T-helper 1 cell treated with Interleukin-12 subunit alpha and Interleukin-12 subunit beta and Interleukin-4 antibody, amounts not matched to agents 30 ng/mL and 1 ng/mL, for 36 hours (primary cell): ENCODE results near the gene POLR2J2. TPM values are rescaled to one million over a fixed set of nuclear protein-coding genes. Genes with fewer than 3 reads are reported as not detected.
"Not testable (repeated sequence)": the region's sequence is repeated elsewhere in the genome, so short reads cannot be mapped to it uniquely, and the experiment has no call there.

Source experiments
- intact Hi-C: fragments of 100-400 bp; cut with micrococcal nuclease; formaldehyde crosslinking; loops from one replicate; pipeline ENCODE4 v1.15.1; 2024
- total RNA-seq: library from RNA; stranded (reverse); gene quantifications from 2 replicates; pipeline ENCODE4 v1.2.3, GENCODE V29; 2022

Gene POLR2J2
- 20.3 and 20.4 TPM in 2 replicates for total RNA-seq

DNA sequence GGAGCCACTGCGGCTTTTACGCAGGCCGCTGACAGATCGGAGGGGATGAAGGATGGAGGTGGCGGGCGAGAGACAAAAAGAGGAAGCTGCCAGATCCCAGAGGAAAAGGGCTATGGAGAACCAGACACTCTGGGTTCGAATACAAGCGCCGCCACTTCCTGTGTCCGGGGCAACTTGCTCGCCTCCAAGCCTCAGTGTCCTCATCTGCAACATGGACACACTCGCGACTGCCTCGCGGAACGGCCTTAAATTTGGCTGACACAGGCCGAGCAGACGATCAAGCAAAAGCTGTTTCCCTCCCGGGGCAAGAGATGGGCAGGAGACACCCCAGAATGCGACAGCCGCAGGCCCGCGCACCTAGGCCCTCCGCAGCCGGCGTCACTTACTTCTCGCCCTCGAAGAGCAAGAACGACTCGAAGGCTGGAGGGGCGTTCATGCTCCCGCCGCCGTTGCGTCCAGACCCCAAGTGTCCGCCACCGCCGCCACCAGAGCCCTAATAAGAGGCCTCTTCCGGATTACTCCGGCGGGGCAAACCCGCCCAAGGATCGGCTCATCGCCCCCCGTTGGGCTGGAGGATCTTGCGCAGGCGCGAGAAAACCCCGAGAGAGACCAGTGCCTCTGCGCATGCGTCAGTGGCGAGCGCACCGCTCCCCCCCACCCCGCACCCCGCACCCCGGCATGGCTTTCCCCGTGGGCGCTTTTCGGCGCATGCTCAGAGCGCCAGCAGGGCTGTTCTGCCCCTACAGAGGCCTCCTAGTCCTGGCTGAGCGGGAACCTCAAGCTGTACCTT lies at the start of gene POLR2J2:
Gene POLR2J2, minus strand, starts transcription at position 498 of the 790 bp plus-strand sequence. Its CDS starts 62 bp downstream, at position 436.
- intact Hi-C loops = not testable (repeated sequence)

DNA sequence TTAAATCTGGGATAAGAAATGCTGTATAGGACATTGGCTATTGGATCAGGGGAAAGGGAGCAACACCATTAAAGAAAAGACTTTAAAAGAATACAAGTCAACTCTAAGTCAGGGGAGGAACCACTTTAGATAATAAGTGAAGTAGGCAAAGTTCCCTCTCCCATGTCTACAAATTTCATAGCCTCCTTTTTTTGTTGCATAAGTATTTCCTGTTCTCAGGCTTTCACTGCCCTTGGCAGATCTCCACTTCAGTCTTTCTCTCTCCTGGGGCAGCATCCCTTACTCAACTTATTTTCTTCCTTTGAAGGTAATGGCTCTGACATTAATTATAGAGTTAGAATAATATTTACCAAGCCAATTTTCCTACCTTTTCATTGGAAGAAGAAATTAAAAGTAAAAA lies 47.0 kb upstream of the POLR2J2 start:
- intact Hi-C loops = not testable (repeated sequence)

DNA sequence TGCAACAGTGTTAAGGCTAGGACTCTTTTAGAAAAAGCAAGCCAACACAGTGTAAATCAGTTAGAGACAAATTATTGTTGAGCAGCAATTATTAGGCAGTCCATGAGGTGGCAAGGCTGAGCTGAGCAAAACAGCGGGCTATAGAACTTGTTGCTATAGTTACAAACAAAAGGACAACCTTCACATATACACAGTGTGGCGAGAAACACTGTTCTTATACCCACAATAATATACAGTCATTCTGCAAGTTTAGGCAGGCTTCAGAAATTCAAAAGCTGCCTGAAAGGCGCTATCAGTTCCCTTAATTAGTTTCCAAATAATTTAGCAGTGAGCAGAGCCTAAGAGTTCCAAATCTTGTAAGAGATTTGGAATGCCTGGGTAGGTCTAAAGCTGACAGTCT lies 44.3 kb upstream of the POLR2J2 start:
- intact Hi-C loops = not testable (repeated sequence)

DNA sequence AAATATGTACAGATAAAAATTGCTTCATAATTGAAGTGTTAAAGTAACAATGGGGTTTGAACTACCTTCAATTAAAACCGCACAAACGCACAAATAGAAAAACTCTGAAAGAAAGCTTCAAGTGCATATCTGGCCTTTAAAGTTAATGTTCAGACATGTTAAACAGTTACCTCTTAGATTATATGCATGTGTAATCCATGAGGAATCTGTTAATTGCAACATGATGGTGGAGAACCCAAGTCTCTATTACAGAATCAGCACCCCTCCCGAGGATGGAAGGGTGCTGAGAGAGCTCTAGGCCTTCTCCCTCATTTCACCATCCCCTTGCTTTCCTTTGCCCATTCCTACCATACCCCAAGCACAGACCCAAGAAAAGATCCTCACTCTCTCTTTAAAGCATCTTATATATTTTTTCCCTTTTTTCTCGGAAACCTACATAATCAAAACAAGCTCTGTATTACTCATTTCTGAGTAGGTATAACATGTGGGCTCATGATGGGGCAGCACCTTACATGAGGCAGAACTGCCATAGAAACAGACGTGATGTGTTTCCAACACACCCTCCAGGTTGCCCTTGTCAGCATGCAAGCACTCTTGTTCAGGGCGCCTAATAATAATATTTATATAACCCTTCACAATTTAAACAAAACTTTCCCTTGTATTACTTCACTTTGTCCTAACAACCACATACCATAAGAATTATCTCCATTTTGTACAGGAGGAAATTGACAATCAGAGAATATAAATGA lies 43.5 kb upstream of the POLR2J2 start:
- intact Hi-C loops = not testable (repeated sequence)

DNA sequence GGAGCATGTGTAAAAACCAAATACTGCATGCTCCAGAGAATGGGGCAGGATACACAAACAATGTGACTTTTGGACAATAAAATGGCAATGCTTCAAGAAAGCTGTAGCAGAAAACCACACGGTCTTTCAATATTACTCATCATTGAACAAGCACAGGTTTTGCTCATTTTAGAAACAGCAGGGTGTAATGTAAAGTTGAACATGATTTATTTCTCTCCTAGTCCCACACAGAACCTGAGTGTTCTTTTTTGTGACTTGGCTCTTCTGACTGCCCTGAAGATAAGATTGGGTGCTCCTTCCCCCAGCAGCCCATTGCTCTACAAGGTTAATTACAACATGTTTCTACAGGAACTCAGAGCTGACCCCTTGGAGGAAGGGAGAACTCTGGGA lies 42.2 kb upstream of the POLR2J2 start:
- intact Hi-C loops = not testable (repeated sequence)

DNA sequence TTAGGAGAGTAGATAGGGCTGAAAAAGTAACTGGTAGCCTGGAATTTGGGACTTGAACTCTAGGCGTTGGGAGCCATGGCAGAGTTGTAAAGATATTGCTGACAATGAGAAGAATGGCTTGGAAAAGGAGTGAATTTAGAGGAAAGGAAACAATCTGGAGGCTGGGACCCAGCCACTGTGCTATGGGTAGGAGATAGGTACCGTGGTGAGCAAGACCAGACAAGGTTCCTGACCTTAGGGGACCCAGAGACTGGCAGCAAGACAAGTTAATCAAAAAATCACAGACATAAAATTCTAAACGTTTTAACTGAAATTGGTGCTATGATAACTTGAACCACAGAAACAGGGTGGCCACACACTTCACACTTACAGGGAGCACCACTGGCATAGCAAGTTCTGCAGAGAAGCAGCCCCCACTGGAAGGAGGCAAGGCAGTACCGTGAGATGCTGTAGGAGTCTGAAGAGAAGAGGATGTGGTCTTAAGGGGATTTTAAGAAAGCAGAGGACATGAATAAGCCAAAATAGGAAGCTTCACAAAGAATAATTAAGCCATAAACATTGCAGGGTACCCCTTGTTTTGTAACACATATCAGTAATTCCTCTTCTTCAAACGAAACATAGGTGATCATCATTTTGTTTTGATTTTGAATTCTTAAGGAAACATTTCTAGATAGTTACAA lies 41.7 kb upstream of the POLR2J2 start:
- intact Hi-C loops = not testable (repeated sequence)

DNA sequence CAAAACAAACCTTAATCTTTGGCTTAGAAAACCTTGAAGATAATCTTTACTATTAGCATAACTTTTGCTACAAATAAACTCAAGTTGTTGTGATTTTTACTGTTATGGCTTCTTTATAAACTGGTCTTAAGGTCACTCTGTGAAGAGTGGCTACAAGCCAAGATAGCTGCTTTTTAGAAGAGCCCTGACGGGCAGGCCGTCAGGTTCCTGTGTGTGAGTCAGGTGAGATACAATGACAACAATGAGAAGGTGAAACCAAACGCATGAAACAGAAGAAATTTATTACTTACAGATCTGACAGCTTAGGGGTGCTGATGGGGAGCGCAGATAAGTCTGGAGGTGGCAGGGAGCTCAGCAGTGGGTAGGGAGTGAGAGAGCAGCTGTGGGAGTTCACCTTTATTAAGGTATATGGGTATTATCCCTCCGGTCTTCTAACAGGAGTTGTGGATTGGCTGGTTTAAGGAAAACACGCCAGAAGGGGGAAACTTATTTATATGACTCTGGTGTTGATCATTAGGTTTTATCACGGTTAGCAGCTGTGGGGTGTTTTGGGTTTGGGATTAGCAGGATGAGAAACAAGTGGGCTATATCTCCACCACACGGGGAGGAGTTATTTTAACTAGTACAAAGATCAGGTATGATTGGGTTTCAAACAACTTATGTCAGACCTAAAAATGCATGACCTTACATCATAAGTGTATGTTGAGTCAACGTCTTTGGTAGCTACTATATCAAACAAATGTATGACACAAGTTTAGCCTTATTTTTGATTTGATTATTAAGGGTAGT lies 27.7 kb upstream of the POLR2J2 start:
- intact Hi-C loops = not testable (repeated sequence)

DNA sequence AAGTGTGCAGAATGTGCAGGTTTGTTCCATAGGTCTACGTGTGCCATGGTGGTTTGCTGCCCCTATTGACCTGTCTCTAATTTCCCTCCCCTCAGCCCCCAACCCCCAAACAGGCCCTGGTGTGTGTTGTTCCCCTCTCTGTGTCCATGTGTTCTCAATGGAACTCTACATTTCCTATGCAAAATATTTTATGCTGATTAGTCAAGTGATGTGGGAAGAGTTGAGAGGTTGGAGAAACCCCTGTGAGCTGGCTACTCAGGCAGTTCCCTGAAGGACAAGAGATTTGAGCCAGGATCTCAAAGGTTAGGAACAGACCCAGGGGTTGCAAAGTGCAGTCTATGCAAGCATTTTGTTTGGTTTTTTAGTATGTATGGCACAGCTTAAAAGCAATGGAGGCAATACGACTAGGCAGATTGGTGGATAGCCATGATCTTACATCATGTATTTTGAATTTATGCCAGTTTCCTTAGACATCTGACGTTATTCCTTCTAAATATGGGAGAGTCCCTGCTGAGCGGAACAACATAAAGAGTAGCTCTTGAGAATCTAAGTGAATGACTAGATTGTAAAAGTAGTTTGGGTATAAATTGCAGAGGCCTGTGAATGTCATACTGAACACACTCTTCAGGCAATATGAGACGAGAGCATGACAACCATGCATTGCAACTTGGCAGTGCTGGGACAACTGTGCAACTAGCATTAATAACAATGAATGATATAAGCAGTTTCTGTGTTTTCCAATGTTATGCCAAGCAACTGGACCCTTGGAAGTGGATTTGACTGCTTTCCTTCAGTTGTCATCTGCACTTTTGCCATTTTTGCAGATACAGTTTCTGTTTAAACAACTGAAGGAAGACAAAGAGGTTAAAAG lies 26.4 kb upstream of the POLR2J2 start:
- intact Hi-C loops = not testable (repeated sequence)

DNA sequence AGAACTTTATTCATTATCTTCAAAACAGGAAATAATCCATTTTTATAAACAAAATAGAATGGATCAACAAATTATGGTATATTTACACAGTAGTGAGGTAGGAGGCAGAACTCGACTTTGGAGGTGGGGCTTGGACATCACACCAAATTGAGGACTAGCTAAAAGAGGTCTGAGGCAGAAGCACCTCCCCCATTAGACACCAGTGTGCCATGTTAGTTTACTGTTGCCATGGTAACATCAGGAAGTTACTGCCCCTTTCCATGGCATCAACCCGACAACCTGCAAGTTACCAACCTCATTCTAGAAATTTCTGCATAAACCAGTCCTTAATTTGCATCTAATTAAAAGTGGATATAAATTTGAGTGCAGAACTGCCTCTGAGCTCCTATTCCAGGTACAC lies 24.5 kb upstream of the POLR2J2 start:
- intact Hi-C loops = not testable (repeated sequence)

DNA sequence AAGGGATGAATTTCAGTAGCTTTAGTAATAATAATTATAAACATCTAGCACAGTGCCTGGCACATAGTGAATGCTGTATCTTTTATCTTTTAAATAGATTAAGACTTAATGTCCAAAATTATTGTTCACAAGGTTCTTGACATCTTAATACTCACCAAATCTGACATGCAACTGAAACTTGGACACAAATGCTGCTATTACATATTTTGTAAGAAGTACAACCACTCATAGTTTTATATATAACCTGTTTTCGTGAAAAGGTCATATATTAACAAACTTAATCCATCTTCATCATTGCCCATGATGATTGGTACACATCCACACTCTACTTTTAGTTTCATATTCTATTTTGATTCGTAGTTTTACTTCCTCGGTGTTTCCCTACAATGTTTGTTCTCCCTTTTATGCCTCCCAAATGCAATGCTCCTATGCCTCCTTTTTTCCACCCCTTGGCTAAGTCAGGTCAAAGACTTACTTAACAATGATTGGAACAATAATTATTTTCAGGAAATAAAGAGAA lies 23.6 kb upstream of the POLR2J2 start:
- intact Hi-C loops = not testable (repeated sequence)

DNA sequence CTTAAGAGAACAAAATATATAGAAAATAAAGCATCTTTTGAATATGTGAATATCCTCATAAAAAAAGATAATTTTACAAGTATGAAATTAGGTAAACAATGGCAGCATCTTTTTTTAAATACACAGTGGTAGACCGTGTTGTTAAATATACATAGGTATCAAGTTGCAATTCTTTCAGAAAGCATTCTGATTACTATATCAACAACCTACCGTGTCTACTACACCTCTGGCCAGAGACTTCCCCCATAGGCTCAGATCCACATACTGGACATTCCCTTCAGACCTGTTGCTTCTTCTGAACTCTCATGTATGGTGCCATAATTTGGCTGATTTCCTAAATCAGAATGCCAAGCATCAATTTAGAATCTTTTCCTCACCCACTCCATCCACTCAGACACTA lies 22.5 kb upstream of the POLR2J2 start:
- intact Hi-C loops = not testable (repeated sequence)

DNA sequence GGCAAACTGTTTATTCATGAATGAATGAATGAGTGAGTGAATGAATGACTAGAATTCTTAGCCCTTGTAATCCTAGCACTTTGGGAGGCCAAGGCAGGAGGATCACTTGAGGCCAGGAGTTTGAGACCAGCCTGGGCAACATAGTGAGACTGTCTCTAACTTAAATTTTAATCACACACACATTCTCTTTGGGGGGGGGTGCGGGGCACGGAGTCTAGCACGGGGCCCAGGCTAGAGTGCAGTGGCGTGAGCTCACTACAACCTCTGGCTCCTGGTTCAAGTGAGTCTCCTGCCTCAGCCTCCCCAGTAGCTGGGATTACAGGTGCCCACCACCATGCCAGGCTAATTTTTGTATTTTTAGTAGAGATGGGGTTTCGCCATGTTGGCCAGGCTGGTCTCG lies 19.1 kb upstream of the POLR2J2 start:
- intact Hi-C loops = not testable (repeated sequence)

DNA sequence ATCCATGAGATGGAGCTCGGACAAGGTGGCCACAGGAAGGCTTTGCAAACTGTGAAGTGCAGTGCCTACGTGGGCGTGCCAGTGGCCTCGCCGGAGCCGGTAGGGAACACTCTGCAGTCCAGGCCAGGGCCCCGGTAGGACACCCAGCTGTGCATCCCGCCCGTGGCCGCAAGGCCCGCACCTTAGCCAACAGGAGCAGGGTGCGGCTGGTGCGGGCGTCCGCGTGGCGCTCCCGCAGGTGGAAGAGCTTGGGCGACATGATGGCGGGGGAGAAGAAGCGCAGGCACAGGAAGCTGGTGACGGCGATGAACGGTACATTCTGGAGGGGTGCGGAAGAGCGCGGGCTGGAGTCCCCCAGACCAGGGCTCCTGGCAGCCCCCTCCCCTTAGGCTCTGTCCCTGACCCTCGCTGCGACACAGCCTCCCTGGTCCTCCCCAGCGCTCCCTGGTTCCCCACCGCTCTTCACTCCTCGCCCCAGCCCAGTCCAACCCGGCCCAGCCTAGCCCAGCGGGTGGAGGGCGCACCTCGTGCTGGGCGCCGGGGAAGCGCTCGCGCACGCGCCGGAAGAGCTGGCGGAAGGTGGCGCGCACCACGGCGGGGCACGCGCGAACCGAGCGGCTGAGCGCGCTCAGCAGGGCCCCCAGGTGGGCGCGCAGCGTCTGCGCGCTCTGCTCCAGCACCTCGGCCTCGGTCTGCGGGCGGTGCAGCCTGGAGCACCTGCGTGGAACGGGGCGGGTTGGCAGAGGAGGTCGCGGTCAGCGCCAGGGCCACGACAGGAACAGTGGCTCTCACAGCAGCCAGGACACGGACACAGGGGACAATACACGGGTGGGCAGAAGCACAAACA lies 18.2 kb upstream of the POLR2J2 start:
- intact Hi-C loops = not testable (repeated sequence)

DNA sequence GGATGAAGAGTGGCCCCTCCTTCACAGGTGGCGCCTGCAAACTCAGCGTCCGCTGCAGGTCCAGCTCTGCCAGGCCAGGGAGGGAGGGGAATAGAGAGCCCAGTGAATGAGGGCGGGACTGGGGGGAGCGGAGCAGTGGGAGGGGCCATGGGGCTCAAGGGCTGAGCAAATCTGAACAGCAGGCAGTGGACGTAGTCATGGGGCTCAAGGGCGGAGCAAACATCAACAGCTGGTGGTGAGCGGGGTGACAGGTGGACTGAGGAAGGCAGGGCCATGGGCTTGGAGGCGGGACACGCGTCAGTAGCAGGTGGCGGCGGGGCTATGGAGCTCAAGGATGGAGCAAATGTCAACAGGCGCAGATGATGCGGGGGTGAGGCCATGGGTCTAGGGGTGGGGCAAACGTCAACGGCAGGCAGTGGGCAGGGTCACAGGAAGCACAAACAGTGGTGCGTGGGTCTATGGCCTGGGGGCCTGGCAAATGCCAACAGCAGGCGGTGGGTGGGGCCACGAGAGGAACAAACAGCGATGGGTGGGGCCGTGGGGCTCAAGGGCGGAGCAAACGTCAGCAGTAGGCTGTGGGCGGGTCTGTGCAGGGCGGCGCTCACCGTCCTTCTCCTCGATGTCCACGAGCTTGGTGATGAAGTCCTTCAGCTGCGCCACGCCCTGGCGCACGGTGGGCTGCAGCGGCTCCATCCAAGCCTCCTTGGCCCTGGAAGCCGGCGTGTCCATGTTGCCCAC lies 17.0 kb upstream of the POLR2J2 start:
- intact Hi-C loops = not testable (repeated sequence)

DNA sequence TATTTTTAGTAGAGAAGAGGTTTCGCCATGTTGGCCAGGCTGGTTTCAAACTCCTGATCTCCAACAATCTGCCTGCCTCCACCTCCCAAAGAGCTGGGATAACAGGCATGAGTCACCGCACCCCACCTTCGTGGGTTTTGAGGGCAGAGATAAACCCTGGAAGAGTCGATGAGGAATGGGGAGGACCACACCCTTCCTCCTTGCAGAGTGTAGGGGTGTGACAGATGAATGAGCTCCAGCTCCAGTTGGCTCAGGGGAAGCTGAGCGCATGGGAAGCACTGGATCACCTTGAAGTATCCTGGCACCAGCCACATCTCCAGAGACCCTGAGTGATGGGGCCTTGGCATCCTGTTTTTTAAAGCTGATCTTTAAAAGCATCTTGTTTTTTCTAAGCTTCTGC lies 11.1 kb upstream of the POLR2J2 start:
- intact Hi-C loops = not testable (repeated sequence)

DNA sequence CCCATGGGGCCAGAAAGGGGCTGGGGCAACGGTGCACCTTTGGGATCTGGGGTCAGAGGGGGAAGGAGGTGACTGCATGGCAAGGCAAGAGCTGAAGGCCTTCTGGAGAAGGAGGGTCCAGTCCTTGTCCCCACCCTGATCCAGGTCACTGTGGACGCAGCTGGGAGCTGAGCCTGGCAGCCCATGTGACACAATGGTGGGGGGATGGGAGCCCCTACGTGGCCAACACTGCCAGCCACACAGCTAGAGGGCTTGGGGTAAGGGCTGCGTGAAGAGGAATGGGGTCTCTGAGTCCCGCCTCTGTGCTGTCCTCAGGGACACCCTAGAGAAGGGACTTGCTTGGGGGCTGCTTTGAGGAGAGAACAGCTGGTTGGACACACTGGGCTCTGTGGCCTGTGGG lies 9.3 kb upstream of the POLR2J2 start:
- intact Hi-C loops = not testable (repeated sequence)

DNA sequence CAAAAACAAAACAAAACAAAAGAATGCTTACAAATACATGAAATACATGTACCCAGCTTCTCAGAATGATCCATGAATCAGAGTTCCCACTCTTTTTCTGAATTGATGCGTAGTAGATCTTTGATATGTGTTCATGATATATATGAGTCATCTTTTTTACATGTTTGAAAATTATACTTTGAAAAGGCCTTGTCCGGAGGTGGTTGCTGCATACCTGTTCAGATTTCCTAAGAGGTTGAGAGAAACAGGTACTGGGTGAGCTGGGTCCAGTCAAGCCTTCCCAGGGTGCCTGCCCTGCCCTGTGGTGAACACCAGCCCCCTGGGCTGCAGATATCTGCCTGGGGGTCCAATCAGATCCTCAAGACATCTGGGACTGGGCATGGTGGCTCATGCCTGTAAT lies 4.1 kb upstream of the POLR2J2 start:
- intact Hi-C loops = not testable (repeated sequence)

DNA sequence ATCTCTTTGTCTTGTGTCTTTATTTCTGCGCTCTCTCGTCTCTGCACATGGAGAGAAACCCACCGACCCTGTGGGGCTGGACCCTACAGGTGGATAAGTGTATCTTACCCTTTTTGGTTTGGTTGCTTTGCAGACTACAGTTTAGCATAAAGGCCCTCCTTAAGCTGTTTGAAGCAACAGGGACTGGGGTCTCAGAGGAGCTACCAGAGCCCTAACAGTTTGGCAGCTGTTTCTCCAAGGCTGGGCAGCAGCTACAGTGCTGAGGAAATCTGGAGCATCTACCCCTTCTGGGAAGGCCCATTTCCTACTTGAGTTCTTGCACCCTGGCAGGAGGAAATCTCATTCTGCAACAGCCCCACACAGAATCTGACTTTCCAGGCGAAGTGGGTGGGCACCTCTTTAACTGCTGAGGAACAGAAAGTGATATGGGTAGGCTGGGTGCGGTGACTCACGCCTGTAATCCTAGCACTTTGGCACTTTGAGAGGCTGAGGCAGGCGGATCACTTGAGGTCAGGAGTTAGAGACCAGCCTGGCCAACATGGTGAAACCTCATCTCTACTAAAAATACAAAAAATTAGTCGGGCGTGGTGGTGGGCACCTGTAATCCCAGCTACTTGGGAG lies 2.1 kb upstream of the POLR2J2 start:
- intact Hi-C loops = not testable (repeated sequence)
